ENCODE data around the gene CDK14.

GRCh38 chr7:91157579-91158320 lies 561.6 kb downstream of the CDK14 start:
- TF ChIP-seq CTCF (conservative IDR thresholded peaks at IDR 0.05 in 1 of 2, IDR thresholded peaks at IDR 0.05 in 1 of 2; ENCODE audit: low read depth in 1 of 2, low read length in 2 of 2): no peak
- no peak for TF ChIP-seq EZH2 (IDR thresholded peaks at IDR 0.05; ENCODE audit: low read length, missing control alignments)

Data from fibroblast of lung (primary cell).